Measurements from ENCODE around the gene RBM10. TPM values are rescaled to one million over a fixed set of nuclear protein-coding genes. Genes with fewer than 3 reads are reported as not detected.

The RBM10 gene
- total RNA-seq, result 38.6 and 44.3 TPM in 2 replicates

GRCh38 chrX:47144626-47145394 lies at the start of gene RBM10, which contains the start of gene NDUFB11:
Gene RBM10, plus strand, starts transcription at chrX:47145221. Its CDS starts 2,261 bp downstream, at chrX:47147482.
Gene NDUFB11, minus strand, starts transcription at chrX:47144702. Its CDS starts 23 bp downstream, at chrX:47144679.

GRCh38 chrX:47193475-47194193 lies 48.6 kb downstream of the RBM10 start, which contains the start of gene UBA1:
Gene UBA1, plus strand, starts transcription at chrX:47193829. Its CDS starts 4,974 bp downstream, at chrX:47198803.

GRCh38 chrX:47218280-47218919 lies 73.4 kb downstream of the RBM10 start, which contains the start of gene CDK16:
Gene CDK16, plus strand, starts transcription at chrX:47218681. Its CDS starts 4,877 bp downstream, at chrX:47223558.

GRCh38 chrX:47232803-47233332 lies 87.8 kb downstream of the RBM10 start, which contains the start of gene USP11:
Gene USP11, plus strand, starts transcription at chrX:47233009. Its CDS starts 35 bp downstream, at chrX:47233044.

Other genes starting within 250 kb of the RBM10 start
- 12.1 and 13.3 TPM in 2 replicates for gene JADE3, start 232.8 kb upstream of the RBM10 start, total RNA-seq
- 0.33 and 0.34 TPM in 2 replicates for gene RGN, start 66.8 kb upstream of the RBM10 start, total RNA-seq
- gene NDUFB11, start 519 bp upstream of the RBM10 start, total RNA-seq, result 63.5 and 74.1 TPM in 2 replicates
- 79.4 and 107 TPM in 2 replicates for gene UBA1, start 48.6 kb downstream of the RBM10 start, total RNA-seq
- gene CDK16, start 73.5 kb downstream of the RBM10 start, total RNA-seq, result 37.7 and 41.6 TPM in 2 replicates
- gene USP11, start 87.8 kb downstream of the RBM10 start, total RNA-seq, result 39.0 and 40.8 TPM in 2 replicates
- not detected in 2 replicates for gene ZNF157, start 225.4 kb downstream of the RBM10 start, total RNA-seq